HG03097 (cell line): ENCODE measurements around the gene MMEL1.

ENCODE experiments used
- ATAC-seq: cut with Tn5 transposase; IDR thresholded peaks from one replicate; pipeline ENCODE4 v1.9.1; 2021; ENCODE audit not compliant: unreplicated experiment, low FRiP score

Gene MMEL1

DNA sequence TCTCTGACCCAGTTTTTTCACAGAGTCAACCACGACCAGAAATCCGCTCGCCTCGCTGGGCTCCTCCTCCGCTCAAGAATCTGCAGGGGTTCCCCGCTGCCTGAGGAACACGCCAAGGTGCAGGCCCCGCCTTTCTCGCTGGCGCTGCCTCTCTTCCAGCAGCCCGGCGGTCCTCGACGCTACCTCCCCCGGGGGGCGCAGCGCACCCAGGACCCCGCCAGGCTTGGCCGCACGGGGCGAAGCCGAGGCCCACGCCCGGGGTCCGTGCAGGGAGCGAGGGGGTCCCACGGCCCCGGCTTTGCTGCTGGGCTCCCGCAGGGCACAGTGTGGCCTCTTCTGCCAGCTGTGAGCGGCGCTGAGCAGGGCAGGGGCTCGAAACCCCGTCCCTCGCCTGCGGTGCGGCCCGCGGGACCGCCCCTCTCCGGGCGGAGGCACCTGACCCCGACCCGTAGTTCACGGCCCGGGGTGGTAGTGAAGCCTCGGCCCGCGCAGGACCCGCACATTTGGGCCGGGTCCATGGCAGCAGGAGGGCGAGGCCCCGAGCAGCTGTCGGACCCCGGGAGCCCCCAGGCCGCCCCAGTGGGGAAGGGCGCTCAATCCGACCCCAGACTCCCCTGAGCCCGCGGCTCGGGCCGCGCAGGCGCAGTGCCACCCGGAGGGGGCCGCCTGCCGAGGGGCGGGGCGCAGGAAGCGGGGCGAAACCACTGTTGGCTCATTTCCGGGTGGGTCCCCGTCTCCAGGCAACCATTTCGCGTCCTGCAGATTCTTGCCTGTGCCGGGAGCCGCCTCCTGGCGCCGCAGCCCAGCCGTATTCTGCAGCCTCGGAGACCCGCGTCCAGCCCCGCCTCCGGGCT, 10.0 kb upstream of the MMEL1 start:
- ATAC-seq, result peak; percentile 70

GRCh38 chr1:2642131-2642559, 9.3 kb upstream of the MMEL1 start:
- no peak for ATAC-seq

DNA sequence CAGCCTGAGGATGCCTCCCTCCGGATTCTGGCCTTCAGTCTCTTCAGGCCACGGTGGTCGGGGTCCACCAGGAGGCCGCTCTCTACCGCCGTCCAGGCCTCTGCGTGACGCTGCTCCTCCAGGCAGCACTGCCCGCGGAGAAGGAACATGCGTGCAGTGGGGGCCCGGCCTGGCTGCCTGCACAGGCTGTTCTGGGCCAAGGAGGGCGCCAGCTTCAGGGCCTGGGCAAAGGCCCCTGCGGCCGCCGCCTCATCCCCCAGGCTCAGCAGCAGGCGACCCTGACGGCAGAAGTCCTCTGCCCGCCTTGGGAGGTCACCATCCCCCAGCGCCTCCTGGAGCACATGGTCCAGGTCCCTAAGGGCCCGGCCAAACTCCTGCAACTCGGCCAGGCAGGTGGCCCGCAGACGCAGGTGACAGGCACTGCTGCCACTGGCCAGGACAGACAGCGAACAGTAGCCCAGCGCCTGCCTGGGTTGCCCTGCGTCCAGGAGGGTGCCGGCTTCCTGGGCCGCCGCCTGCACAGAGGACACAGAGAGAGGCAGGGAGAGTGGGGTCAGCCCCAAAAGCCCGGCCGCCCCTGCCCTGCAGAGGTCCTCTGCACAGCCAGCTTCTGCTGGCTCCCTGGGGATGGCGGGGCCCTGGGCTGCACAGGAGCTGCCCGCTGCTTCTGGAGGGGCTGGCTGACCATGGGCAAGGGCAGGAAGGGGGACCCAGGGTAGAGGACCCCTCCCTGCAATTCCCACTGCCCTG, 8.7 kb upstream of the MMEL1 start:
- ATAC-seq, result no peak

DNA sequence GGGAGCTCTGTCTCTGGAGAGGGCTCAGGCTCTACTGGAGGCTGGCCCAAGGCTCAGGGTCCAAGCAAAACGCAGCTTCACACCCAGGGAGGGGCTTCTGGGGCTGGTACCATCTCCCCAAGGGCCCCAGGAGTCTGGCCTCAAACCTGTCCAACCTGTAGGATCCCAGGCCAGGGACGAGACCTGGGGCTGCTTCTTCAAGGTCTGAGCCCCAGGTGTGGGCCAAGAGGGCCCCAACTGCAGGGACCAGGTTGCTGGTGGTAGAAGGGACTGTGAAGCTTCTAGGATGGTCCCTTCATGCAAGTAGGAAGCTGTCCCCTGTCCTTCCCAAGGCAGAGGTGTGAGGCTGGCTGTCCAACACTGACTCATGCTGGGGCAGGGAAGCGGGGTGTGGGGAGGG, 7.8 kb upstream of the MMEL1 start:
- no peak for ATAC-seq

GRCh38 chr1:2639607-2640521, 7.0 kb upstream of the MMEL1 start:
- ATAC-seq, result no peak

DNA sequence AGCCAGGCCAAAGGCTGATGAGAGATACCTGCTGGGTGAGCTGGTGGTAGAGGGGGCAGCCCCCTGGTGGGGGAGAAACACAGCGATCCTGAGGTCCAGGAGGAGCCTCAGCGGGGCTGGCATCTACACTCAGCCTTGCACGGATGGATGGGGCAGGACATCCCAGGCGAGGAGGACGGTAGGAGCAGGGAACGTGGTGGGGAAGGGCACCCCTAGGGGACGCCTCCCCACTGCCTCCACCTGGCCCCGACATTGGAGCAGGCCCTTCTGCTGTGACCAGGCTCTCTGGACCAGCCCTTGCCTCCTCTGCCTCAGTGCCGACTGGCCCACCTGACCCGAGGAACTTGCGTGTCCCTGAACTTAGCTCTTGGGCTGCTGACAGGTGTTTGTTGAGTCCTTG, 6.4 kb upstream of the MMEL1 start:
- ATAC-seq, result no peak

DNA sequence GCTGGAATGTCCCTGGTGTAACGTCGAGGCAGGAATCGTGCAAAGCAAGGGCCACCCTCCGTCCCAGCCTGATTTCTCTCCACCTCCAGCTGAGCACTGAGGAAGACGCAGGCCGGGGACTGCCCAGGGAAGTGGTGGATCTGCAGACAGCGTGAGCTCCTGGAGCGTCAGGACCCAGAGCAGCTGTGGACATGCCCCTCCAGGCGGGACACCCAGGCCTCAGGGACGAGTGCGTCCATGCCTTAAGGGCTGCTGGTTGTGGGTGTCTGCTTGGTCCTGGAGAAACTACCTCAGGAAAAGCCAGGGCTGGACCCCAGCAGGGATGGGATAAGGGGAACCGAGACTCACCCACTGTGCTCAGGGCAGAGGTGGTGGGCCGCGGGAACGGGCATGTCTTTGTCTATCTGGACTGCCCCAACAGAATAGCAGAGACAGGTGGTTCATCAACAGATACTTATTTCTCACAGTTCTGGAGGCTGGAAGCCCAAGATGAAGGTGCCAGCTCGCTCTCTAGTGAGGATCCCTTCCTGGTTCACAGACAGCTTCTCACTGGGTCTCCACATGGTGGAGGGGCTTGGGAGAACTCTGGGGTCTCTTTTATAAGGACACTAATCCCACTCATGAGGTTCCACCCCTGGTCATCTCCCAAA, 5.8 kb upstream of the MMEL1 start:
- no peak for ATAC-seq

DNA sequence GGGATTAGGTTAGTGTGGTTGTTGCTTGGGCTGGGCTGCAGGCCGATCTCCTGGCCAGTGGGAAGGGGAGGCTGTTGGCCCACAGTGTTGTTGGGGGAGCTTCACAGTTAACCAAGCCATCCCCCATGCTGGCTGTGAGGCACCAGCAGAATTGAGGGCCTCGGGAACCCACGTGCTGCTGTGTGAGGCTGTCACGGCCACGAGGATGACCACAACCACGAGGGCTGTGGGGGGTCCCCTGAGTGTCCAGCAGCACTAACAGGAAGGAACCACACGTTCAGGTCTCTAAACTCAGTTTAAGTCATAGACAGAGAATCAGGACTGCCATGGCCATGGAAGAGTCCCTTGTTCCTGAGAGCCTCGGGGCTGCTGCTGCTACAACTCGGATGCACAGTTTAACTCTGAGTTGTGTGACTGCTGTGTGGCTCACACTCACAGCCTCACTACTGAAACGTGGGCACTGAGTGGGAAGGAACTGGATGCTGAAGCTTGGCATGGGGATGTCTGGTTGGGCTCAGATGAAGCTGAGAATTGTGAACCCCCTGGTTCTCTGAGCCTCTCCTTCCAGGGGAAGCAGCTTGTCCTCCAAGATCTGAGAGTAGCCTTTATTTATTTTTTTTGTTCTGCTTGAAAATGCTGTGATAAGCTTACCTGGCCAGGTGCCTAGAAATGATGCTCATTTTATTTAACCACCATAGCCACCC, 4.8 kb upstream of the MMEL1 start:
- no peak for ATAC-seq

DNA sequence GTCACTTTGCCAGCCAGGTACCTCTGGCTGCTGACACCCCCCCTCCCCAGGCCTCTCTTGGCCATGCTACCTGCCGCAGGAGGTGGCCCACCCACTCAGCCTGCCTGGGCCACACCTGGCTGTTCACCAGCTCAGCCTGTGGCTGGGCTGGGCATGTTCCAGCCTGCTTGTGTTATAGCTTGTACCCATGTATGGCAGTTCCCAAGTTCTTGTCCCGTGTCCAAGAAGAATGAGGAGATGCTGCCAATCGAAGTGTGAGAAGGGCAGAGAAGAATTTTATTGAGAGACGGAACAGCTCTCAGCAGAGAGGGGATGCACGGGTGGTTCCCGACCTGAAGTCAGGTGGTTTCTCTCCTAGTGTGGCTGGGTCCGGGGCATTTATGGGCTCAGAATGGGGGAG, 3.9 kb upstream of the MMEL1 start:
- ATAC-seq, result no peak

- ATAC-seq, result no peak
These were observed 2.7 kb upstream of the MMEL1 start for GRCh38 chr1:2635361-2636010.

GRCh38 chr1:2633936-2634491, 1.2 kb upstream of the MMEL1 start:
- ATAC-seq, result no peak

DNA sequence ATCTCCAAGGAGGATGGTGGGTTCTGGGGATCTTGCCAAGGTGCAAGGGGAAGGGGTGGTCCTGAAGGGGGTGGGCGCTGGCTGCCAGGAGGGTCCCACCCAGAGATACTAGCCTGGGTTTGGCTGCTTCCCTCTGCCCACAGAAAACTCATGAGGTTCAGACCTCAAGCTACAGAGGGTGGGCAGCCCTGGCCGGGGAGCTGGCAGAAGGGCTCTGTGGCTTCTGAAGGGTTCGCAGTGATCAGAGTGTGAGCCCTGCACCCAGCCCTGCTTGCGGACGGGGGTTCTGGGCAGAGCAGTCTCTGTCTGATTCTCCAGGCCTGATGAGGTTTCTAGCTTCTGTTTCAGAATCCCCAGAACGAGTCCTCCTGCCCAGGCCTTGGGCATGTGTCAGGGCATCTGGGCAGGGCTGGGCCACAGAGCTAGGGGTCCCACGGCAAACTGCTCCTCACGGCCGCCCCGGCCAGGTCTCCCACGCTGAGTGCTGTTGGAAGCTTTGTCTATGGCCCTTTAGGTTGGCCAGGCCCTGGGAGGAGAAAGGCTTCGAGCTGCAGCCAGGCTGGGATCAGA, 635 bp upstream of the MMEL1 start:
- ATAC-seq, result no peak

GRCh38 chr1:2632051-2632430, 775 bp downstream of the MMEL1 start:
- no peak for ATAC-seq

GRCh38 chr1:2631136-2632050, 1.4 kb downstream of the MMEL1 start:
- no peak for ATAC-seq

GRCh38 chr1:2630498-2631135, 2.2 kb downstream of the MMEL1 start:
- ATAC-seq, result no peak

DNA sequence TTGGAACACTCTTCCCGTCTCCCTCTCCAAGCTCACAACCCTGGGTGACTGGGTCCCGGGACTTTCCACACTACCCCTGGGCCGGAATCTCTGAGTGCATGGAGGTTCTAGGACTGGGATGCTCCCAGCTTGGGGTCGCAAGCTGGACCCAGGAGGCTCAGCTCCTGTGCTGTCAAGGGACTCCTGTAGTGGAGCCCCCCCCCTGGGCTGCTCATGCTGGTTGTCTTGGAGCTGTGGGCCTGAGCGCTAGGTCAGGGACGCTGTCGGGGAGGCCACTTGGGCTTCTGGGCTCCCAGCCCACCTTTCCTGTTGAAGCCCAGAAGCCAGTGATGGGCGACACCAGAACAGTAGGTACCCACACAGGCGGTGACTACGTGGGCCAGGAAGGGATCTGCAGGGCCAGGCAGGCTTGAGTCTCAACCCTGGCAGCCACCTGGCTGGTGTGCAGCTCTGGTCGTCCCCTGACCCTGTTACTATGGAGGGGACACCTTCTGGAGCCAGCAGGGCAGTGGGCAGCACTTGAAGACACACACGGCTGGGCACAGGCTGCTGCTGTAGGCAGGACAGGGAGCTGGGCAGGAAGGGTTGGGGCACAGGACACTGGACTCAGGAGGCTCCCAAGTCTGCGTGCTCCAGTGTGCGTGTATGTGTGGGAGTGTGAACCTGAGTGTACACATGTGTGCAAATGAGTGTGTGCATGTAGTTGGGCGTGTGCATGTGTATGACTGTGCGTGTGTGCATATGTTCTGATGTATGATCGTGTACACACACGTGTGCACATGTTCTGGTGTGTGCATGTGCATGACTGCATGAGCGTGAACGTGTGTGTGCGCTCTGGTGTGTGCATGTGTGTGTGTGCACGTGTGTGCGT, 3.0 kb downstream of the MMEL1 start:
- no peak for ATAC-seq
